ENCODE results near the gene NOL6. TPM values are rescaled to one million over a fixed set of nuclear protein-coding genes. Genes with fewer than 3 reads are reported as not detected.
A peak's percentile ranks its signal among the peaks of the same experiment; 100 is the strongest.

Gene NOL6
- total and polyA plus RNA-seq, 9 of the 15 experiments (the other 6 are each of a cell fraction or from before 2014, with no cell fraction given), result 7.7 to 58.9 (median 27.0) TPM

- TF ChIP-seq ZNF282 (CRISPR knock-in tag; IDR thresholded peaks at IDR 0.05) (no peak), SMAD4 (CRISPR knock-in tag; conservative IDR thresholded peaks at IDR 0.05) (no peak), RBM25 (IDR thresholded peaks at IDR 0.05; ENCODE audit: low read depth, low read length, severe bottlenecking) (peak; percentile 71), BCOR (IDR thresholded peaks at IDR 0.05) (peak; percentile 39; the same call in 1 of the 2 replicates), XRCC3 (IDR thresholded peaks at IDR 0.05) (no peak), STAG1 (CRISPR knock-in tag; IDR thresholded peaks at IDR 0.05; ENCODE audit: borderline replicate concordance) (no peak), CREM (IDR thresholded peaks at IDR 0.05; ENCODE audit: low read depth) (no peak), MTF1 (CRISPR knock-in tag; IDR thresholded peaks at IDR 0.05; ENCODE audit: borderline replicate concordance) (no peak), TCFL5 (CRISPR knock-in tag; conservative IDR thresholded peaks at IDR 0.05) (no peak), ESRRB (CRISPR knock-in tag; IDR thresholded peaks at IDR 0.05; ENCODE audit: borderline replicate concordance) (no peak), ESRRA (IDR thresholded peaks at IDR 0.05; ENCODE audit: borderline replicate concordance, low read depth) (peak; percentile 82), ZNF75A (CRISPR knock-in tag; IDR thresholded peaks at IDR 0.05) (no peak), GATAD2B (IDR thresholded peaks at IDR 0.05; ENCODE audit: borderline replicate concordance) (no peak), ZBTB33 (CRISPR knock-in tag; IDR thresholded peaks at IDR 0.05) (no peak), EGR1 (conservative IDR thresholded peaks at IDR 0.05) (no peak), BRF1 (IDR thresholded peaks at IDR 0.05; ENCODE audit: borderline replicate concordance, extremely low read depth, insufficient read length) (no peak)
- TF ChIP-seq, protein P1, sequence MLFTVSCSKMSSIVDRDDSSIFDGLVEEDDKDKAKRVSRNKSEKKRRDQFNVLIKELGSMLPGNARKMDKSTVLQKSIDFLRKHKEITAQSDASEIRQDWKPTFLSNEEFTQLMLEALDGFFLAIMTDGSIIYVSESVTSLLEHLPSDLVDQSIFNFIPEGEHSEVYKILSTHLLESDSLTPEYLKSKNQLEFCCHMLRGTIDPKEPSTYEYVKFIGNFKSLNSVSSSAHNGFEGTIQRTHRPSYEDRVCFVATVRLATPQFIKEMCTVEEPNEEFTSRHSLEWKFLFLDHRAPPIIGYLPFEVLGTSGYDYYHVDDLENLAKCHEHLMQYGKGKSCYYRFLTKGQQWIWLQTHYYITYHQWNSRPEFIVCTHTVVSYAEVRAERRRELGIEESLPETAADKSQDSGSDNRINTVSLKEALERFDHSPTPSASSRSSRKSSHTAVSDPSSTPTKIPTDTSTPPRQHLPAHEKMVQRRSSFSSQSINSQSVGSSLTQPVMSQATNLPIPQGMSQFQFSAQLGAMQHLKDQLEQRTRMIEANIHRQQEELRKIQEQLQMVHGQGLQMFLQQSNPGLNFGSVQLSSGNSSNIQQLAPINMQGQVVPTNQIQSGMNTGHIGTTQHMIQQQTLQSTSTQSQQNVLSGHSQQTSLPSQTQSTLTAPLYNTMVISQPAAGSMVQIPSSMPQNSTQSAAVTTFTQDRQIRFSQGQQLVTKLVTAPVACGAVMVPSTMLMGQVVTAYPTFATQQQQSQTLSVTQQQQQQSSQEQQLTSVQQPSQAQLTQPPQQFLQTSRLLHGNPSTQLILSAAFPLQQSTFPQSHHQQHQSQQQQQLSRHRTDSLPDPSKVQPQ (CRISPR knock-in tag; IDR thresholded peaks at IDR 0.05; ENCODE audit: borderline replicate concordance), result no peak
- TF ChIP-seq, protein P2, sequence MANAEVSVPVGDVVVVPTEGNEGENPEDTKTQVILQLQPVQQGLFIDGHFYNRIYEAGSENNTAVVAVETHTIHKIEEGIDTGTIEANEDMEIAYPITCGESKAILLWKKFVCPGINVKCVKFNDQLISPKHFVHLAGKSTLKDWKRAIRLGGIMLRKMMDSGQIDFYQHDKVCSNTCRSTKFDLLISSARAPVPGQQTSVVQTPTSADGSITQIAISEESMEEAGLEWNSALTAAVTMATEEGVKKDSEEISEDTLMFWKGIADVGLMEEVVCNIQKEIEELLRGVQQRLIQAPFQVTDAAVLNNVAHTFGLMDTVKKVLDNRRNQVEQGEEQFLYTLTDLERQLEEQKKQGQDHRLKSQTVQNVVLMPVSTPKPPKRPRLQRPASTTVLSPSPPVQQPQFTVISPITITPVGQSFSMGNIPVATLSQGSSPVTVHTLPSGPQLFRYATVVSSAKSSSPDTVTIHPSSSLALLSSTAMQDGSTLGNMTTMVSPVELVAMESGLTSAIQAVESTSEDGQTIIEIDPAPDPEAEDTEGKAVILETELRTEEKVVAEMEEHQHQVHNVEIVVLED (CRISPR knock-in tag; IDR thresholded peaks at IDR 0.05), result no peak
- TF ChIP-seq, protein P3, sequence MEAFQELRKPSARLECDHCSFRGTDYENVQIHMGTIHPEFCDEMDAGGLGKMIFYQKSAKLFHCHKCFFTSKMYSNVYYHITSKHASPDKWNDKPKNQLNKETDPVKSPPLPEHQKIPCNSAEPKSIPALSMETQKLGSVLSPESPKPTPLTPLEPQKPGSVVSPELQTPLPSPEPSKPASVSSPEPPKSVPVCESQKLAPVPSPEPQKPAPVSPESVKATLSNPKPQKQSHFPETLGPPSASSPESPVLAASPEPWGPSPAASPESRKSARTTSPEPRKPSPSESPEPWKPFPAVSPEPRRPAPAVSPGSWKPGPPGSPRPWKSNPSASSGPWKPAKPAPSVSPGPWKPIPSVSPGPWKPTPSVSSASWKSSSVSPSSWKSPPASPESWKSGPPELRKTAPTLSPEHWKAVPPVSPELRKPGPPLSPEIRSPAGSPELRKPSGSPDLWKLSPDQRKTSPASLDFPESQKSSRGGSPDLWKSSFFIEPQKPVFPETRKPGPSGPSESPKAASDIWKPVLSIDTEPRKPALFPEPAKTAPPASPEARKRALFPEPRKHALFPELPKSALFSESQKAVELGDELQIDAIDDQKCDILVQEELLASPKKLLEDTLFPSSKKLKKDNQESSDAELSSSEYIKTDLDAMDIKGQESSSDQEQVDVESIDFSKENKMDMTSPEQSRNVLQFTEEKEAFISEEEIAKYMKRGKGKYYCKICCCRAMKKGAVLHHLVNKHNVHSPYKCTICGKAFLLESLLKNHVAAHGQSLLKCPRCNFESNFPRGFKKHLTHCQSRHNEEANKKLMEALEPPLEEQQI (IDR thresholded peaks at IDR 0.05), result no peak
Observed at GRCh38 chr9:33435821-33436277, 37.9 kb downstream of the NOL6 start (continued).
